Measurements from ENCODE around the gene SAP30.

The SAP30 gene

GRCh38 chr4:173333658-173334084 is 37.1 kb upstream of the SAP30 start:
- peak overlapping the region; percentile 97 for H3K4me3 ChIP-seq (ENCODE audit: low read depth, low read length)
- TF ChIP-seq CTCF (conservative IDR thresholded peaks at IDR 0.05; ENCODE audit: low read depth, low read length): no peak
- peak; percentile 40 for DNase-seq (ENCODE audit: low read depth)

- peak within 1 kb of the TSS; percentile 97 for H3K4me3 ChIP-seq (ENCODE audit: low read depth, low read length)
- TF ChIP-seq CTCF (conservative IDR thresholded peaks at IDR 0.05; ENCODE audit: low read depth, low read length): no peak
- peak; percentile 100 for DNase-seq (ENCODE audit: low read depth)
Measured at GRCh38 chr4:173334085-173334890, 36.5 kb upstream of the SAP30 start, which contains the start of gene HMGB2. Gene HMGB2, minus strand, starts transcription at chr4:173334358. Its CDS starts 709 bp downstream, at chr4:173333649.

GRCh38 chr4:173334891-173335752 is 35.6 kb upstream of the SAP30 start:
- H3K4me3 ChIP-seq (ENCODE audit: low read depth, low read length): peak overlapping the region; percentile 97
- no peak for TF ChIP-seq CTCF (conservative IDR thresholded peaks at IDR 0.05; ENCODE audit: low read depth, low read length)
- peak; percentile 71 for DNase-seq (ENCODE audit: low read depth)

- DNase-seq (ENCODE audit: low read depth): no peak
- no peak overlapping the region for H3K4me3 ChIP-seq (ENCODE audit: low read depth, low read length)
- no peak for TF ChIP-seq CTCF (conservative IDR thresholded peaks at IDR 0.05; ENCODE audit: low read depth, low read length)
Measured at GRCh38 chr4:173337463-173337862, 33.3 kb upstream of the SAP30 start.

GRCh38 chr4:173343832-173344397 is 26.8 kb upstream of the SAP30 start:
- no peak overlapping the region for H3K4me3 ChIP-seq (ENCODE audit: low read depth, low read length)
- DNase-seq (ENCODE audit: low read depth): no peak
- no peak for TF ChIP-seq CTCF (conservative IDR thresholded peaks at IDR 0.05; ENCODE audit: low read depth, low read length)

GRCh38 chr4:173345648-173346047 is 25.1 kb upstream of the SAP30 start:
- no peak for DNase-seq (ENCODE audit: low read depth)
- H3K4me3 ChIP-seq (ENCODE audit: low read depth, low read length): no peak overlapping the region
- no peak for TF ChIP-seq CTCF (conservative IDR thresholded peaks at IDR 0.05; ENCODE audit: low read depth, low read length)
